GM20431 (cell line): ENCODE measurements around the gene GIN1.
"Not testable (repeated sequence)": the region's sequence is repeated elsewhere in the genome, so short reads cannot be mapped to it uniquely, and the experiment has no call there.

Experiments
- in situ Hi-C: fragments of 300-500 bp; cut with MseI, MboI; formaldehyde crosslinking; loops from one replicate; pipeline ENCODE4 v1.15.0; 2020; ENCODE audit warnings: low sequenced_read_pairs; ENCODE audit not compliant: unreplicated experiment

The GIN1 gene

GRCh38 chr5:103111468-103111867 lies 8.5 kb downstream of the GIN1 start:
- in situ Hi-C loops = no loop called here

GRCh38 chr5:103110403-103110802 lies 9.5 kb downstream of the GIN1 start:
- in situ Hi-C loops = no loop called here

- in situ Hi-C loops = no loop called here
Measured at GRCh38 chr5:103109277-103109676, 10.7 kb downstream of the GIN1 start.

GRCh38 chr5:103108086-103108485 lies 11.9 kb downstream of the GIN1 start:
- in situ Hi-C loops = no loop called here

- in situ Hi-C loops = no loop called here
Measured at GRCh38 chr5:103102234-103102633, 17.7 kb downstream of the GIN1 start.

- in situ Hi-C loops = no loop called here
Measured at GRCh38 chr5:103101079-103101750, 18.7 kb downstream of the GIN1 start.

- in situ Hi-C loops = no loop called here
Measured at GRCh38 chr5:103098993-103099392, 20.9 kb downstream of the GIN1 start.

- in situ Hi-C loops = no loop called here
Measured at GRCh38 chr5:103094737-103095136, 25.2 kb downstream of the GIN1 start.

GRCh38 chr5:103093727-103094126 lies 26.2 kb downstream of the GIN1 start:
- in situ Hi-C loops = no loop called here

- in situ Hi-C loops = no loop called here
Measured at GRCh38 chr5:103092676-103093075, 27.3 kb downstream of the GIN1 start.

- in situ Hi-C loops = no loop called here
Measured at GRCh38 chr5:103090791-103091190, 29.1 kb downstream of the GIN1 start.

- in situ Hi-C loops = no loop called here
Measured at GRCh38 chr5:103089272-103089671, 30.7 kb downstream of the GIN1 start.

- in situ Hi-C loops = no loop called here
Measured at GRCh38 chr5:103086547-103086946, 33.4 kb downstream of the GIN1 start.

- in situ Hi-C loops = no loop called here
Measured at GRCh38 chr5:103079796-103080195, 40.1 kb downstream of the GIN1 start.

GRCh38 chr5:103075442-103075841 lies 44.5 kb downstream of the GIN1 start:
- in situ Hi-C loops = no loop called here

GRCh38 chr5:103073500-103073899 lies 46.4 kb downstream of the GIN1 start:
- in situ Hi-C loops = not testable (repeated sequence)

- in situ Hi-C loops = no loop called here
Measured at GRCh38 chr5:103066326-103066725, 53.6 kb downstream of the GIN1 start.

GRCh38 chr5:103060424-103060954 lies 59.4 kb downstream of the GIN1 start:
- in situ Hi-C loops = no loop called here

GRCh38 chr5:103059525-103059924 lies 60.4 kb downstream of the GIN1 start:
- in situ Hi-C loops = no loop called here

- in situ Hi-C loops = no loop called here
Measured at GRCh38 chr5:103057208-103058130, 62.5 kb downstream of the GIN1 start.

GRCh38 chr5:103046706-103047105 lies 73.2 kb downstream of the GIN1 start:
- in situ Hi-C loops = not testable (repeated sequence)
